Right cardiac atrium (tissue), 5 donors: ENCODE data around the gene CLEC18B. TPM values are rescaled to one million over a fixed set of nuclear protein-coding genes. Genes with fewer than 3 reads are reported as not detected.
"Not testable (repeated sequence)": the region's sequence is repeated elsewhere in the genome, so short reads cannot be mapped to it uniquely, and the experiment has no call there.

Experiments used
- ATAC-seq, 2 donors: fragments of 200-7000 bp; cut with Tn5 transposase; one replicate each; pipeline versions ENCODE4 v1.8.0 to v1.9.1; 2020; ENCODE audit warnings: moderate library complexity in 2 of 2, mild to moderate bottlenecking in 1 of 2
- DNase-seq, 3 donors: peaks; one replicate each; pipeline ENCODE4 v3.0.0-alpha.2; 2020
- H3K27ac ChIP-seq: one replicate; pipeline ENCODE4 v1.5.1; 2013; ENCODE audit warnings: mild to moderate bottlenecking, low read length, control low read depth, moderate library complexity
- H3K27me3 ChIP-seq: one replicate; pipeline ENCODE4 v1.6.1; 2013; ENCODE audit not compliant: control insufficient read depth, insufficient read depth
- H3K4me1 ChIP-seq: one replicate; pipeline ENCODE4 v1.6.1; 2013; ENCODE audit warnings: low read length; ENCODE audit not compliant: control insufficient read depth, insufficient read depth
- H3K4me3 ChIP-seq: one replicate; pipeline ENCODE4 v1.5.1; 2013; ENCODE audit warnings: low read length, control low read depth
- H3K9me3 ChIP-seq: one replicate; pipeline ENCODE4 v1.6.1; 2013; ENCODE audit warnings: low read length; ENCODE audit not compliant: control insufficient read depth
- WGBS: extraction: QIAGEN DNeasy Blood & Tissue Kit; methylation state at CpG from one replicate; pipeline ENCODE4 v1.1.7; 2013; 5-methylcytosine and 5-hydroxymethylcytosine counted together
- intact Hi-C, 4 donors: fragments of 100-400 bp; cut with DNase I; formaldehyde crosslinking; loops; one replicate each; pipeline versions ENCODE4 v1.11.0 to v1.14.0; 2022 to 2023
- polyA plus RNA-seq: library from polyadenylated mRNA; stranded (reverse); fragments of 200-250 nt; gene quantifications from one replicate; pipeline ENCODE4 v1.2.3, GENCODE V29; 2013
- total RNA-seq, 4 donors: library from RNA; stranded (reverse); fragmentation: NEBNext Ultra II Directional; extraction: Animal tissue kit (Norgen Biotek cat#: 25700); gene quantifications; one replicate each; pipeline ENCODE4 v1.2.1, GENCODE V29; 2021
- donor health status: healthy with polysubstance abuse.
- donor health status: DM: no; HTN: yes; CAD: no.
- donor health status: DM: no; HTN: no; CAD: no.
- donor health status: DM: no; HTN: yes; CAD: no; lungs with severe emphysema.
- donor health status: DM: yes; HTN: yes; CAD: no.

Gene CLEC18B
- total and polyA plus RNA-seq, 5 donors = 0.11 to 0.31 (median 0.24) TPM; not detected in 2

DNA sequence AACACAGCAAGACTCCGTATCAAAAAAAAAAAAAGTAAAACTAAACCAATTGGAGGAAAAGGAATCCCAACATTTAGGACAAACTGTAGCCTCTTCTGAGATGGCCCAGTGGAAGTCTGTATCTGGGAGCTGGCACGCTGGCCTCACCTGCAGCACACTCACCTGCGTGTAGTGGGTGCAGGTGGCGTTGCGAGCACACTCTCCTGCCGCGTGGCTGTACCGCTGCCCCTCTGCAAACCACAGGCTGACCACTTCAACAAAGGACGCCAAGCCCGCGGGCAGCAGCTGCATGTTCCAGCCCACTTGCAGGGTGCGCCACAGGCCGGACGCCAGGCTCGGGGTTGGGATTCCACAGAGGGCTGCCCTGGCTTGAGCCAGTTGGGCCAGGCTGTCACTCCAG, 3.4 kb downstream of the CLEC18B start:
- WGBS = 96% methylated on average over 11 of the region's 15 CpGs
- intact Hi-C loops = not testable (repeated sequence)

DNA sequence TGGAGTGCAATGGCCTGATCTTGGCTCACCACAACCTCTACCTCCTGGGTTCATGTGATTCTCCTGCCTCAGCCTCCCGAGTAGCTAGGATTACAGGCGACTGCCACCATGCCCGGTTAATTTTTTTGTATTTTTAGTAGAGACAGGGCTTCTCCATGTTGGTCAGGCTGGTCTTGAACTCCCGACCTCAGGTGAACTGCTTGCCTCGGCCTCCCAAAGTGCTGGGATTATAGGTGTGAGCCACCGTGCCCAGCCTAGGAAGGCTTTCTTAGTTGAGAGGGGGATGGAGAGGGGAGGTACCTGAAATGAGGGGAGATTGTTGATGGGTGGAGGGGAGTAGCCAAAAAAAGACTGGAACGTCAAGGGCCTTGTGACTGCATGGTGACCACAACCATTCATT, 7.4 kb downstream of the CLEC18B start:
- H3K4me3 ChIP-seq, ATAC-seq, H3K4me1 ChIP-seq, H3K9me3 ChIP-seq, H3K27me3 ChIP-seq, intact Hi-C loops, H3K27ac ChIP-seq: not testable (repeated sequence)
- 79% methylated on average over 7 of the region's 7 CpGs for WGBS
- DNase-seq = peak in 1 of 3 donors; percentile 8

More for the DNA sequence above, 3.4 kb downstream of the CLEC18B start:
- H3K9me3 ChIP-seq, H3K27ac ChIP-seq, H3K4me1 ChIP-seq, DNase-seq, H3K27me3 ChIP-seq, H3K4me3 ChIP-seq, ATAC-seq: not testable (repeated sequence)

DNA sequence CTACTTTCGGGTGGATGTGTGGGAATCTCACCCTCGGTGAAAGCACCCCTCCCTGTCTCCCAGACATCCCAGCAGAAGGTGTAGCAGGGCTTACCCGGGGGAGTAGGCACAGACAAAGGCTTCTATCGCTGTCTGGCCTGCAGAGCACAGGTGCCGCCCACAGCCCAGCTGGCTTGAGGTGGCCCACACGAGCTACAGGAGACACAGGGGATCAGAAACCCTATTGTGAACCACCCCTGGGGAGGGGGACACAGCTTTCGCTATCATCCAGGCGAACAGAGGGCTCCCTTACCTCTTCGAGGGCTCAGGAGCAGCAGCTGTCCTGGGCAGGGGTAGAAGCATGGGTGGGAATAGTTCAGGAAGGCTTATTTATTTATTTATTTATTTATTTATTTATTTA, 7.8 kb downstream of the CLEC18B start:
- intact Hi-C loops, H3K4me1 ChIP-seq, H3K4me3 ChIP-seq, ATAC-seq, H3K27me3 ChIP-seq, H3K27ac ChIP-seq, H3K9me3 ChIP-seq: not testable (repeated sequence)
- WGBS = 89% methylated on average over 9 of the region's 9 CpGs
- DNase-seq = peak in 1 of 3 donors; percentile 7

DNA sequence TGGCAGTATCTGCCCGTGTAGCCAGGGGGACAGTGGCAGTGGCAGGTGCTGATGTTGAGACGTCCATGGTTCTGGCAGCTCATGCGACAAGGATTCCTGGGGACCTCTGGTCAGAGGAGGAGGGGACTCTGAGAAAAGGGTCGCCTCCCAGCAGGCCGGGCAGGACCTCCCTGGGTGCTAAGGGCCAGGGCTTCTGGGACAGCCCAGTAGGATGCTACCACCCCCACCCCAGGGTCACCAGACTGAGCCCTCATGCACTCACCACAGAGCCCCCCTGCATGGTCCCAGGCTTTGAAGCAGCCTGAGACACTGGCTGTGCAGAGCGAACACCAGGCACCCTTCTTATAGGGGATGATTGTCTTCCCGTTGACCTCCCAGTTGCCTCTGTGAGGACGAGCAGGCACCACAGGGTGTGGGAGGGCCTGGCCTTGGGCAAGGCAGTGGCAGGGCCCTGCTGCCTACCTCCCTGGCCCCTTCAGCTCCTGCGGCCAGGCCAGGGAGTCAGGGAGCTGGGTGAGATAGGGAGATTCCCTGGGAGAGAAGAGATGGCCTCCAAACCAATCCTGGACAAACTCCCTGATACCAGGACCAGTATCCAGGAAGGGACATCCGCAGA, 8.4 kb downstream of the CLEC18B start:
- H3K27me3 ChIP-seq, H3K9me3 ChIP-seq, H3K4me1 ChIP-seq, H3K4me3 ChIP-seq, intact Hi-C loops, H3K27ac ChIP-seq: not testable (repeated sequence)
- ATAC-seq (peak in 1 of 2 donors; percentile 2), DNase-seq (peak in 1 of 3 donors; percentile 11)
- 71% methylated on average over 8 of the region's 10 CpGs for WGBS

DNA sequence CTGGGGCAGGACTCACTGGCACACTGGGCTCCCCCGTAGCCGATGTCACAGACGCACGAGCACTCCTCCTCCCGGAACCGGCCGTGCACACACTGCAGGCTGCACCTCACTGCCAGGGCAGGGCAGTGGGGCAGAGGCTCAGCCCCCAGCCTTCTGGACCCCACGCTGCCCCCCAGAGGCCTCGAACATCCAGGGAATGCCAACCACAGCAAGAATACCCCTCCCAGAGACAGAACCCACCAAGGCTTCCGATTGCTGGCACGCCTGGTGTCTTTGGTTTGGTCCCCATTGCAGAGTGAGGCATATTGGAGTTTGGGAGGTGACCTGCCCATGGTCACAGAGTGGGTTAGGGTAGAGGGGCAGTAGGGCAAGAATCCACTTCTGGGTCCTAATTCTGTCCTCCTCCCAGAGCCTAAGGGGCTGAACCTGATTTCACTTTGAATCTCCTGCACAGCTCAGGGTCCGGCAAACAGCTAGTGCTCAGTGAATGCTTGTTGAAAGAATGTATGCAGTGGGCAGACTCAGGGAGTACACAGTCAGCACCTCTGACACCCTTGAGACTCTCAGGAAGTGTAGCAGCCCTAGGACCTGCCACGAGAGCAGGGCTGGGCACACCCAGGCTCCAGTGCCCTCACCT, 9.0 kb downstream of the CLEC18B start:
- DNase-seq, intact Hi-C loops, H3K4me3 ChIP-seq, H3K27me3 ChIP-seq, H3K27ac ChIP-seq, H3K4me1 ChIP-seq, ATAC-seq, H3K9me3 ChIP-seq: not testable (repeated sequence)
- WGBS = 67% methylated on average over 5 of the region's 13 CpGs

DNA sequence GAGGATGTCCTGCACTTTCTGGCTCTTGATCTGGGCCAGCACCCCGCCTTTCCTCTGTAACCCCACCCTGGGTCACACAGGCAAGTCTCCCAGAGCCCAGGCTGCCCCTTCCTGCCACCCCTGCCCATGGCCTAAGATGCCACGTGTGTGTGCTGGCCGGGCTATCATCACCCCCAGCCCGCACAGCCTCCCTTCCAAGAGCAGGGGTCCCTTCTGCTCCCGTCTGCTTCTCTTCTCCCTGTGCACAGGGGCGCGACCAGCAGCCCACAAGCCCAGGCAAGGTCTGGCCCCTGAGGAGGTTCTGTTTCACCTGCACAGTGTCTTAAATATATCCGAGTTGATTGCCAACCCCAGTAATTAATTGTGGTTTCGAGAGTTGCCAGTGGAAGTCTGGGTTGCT, 10.3 kb downstream of the CLEC18B start:
- peak in 1 of 3 donors; percentile 3 for DNase-seq
- intact Hi-C loops, H3K27me3 ChIP-seq, H3K9me3 ChIP-seq, H3K4me1 ChIP-seq, H3K27ac ChIP-seq, ATAC-seq, H3K4me3 ChIP-seq: not testable (repeated sequence)
- WGBS = 91% methylated on average over 8 of the region's 9 CpGs

DNA sequence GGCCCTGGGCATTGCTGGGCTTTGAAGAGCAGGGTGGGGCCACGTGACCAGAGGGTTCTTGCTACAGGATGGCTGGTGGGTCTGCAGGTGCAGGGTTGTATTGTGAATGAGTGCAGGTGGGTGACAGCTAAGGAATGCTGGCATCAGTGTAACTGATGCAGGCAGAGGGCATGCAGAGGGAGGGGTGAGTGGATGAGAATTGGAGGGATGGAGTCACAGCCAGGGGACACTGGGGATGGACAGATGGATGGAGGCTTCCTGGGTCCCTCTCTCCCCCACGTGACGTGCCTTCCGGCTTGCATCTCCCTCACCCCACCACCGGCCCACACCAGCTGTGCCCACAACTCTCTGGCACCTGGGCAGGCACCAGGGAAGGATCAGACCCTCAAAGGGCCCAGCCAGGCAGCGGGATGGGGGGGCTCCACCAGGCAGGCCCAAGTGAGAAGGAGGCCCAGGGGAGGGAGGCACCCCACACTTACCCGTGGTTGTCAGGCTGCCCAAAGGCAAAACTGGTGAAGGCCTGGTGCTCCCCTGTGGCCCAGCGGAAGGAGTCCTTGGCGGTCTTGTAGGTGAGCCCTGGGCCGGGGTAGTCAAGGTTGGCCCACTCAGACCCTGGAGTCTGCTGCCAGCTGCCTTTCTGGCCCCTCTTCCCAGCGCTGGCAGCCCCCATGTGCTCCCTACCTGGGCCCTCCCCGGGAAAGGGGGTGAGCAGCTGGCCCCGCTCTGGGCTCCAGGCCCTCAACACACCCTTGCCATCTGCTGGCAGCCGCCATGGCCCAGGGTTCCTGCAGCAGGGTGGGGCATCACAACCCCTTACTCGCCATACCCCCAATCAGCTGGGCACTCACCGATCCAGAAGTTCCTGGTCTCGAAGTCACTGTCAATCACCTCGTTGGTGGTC, 11.0 kb downstream of the CLEC18B start:
- H3K4me1 ChIP-seq, intact Hi-C loops, H3K4me3 ChIP-seq, H3K27ac ChIP-seq, H3K9me3 ChIP-seq, ATAC-seq, H3K27me3 ChIP-seq: not testable (repeated sequence)
- 82% methylated on average over 9 of the region's 18 CpGs for WGBS
- DNase-seq = peak in 2 of 3 donors; percentile 10 to 61

DNA sequence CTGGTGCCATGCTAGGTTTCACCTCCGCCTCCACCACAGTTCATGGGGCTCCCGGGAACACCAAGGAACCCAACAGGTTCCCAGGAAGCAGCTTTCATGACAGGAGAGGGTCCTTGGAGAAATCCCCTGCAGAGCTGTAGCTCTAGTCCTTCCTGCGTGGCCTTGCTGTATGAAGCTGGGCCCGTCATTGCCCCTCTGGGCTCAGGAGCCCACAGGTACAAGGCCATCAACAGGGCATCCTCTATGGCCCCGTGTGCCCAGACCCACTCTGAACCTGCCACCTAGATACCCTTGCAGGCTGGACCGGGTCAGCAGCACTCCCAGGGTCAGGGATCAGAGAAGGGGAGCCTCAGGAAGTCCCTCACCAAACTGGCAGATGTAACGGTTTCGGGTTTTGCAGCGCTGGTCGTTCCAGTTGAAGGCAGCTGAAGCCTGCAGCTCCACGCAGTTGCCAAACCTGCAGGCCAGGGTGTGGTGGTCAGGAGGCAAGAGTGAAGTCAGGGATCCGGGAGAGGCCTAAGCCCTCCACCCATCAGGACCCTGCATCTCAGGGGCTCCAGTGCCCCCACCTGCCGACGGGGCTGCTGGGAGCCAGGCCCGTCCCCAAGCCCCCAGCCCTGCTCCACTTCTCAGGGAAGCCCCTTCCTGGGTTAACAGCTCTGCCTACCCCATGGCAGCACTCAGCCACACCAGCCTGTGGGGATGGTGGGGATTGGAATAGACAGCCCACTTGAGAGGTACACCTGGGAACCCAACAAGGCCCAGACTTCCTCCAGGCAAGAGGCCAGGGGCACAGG, 11.9 kb downstream of the CLEC18B start:
- H3K4me3 ChIP-seq, H3K4me1 ChIP-seq, intact Hi-C loops, H3K9me3 ChIP-seq, H3K27me3 ChIP-seq, ATAC-seq, H3K27ac ChIP-seq: not testable (repeated sequence)
- 92% methylated on average over 13 of the region's 15 CpGs for WGBS
- peak in 2 of 3 donors; percentile 14 to 43 for DNase-seq

DNA sequence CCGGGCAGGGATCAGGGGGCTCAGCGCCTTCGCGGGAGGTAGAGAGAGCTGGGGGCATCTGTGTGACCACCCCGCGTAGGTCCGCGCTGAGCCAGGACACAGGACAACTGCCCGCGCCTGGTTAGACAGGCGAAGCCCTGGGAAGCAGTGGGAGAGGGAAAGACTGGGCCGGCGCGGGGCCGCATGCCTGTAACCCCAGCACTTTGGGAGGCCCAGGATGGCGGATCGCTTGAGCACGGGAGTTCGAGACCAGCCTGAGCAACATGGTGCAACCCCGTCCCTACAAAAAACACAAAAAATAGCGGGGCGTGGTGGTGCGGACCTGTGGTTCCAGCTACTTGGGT, 13.9 kb downstream of the CLEC18B start:
- DNase-seq = peak; percentile 66 to 72 (median 67)
- WGBS = 16% methylated on average over 15 of the region's 23 CpGs
- H3K4me1 ChIP-seq, H3K9me3 ChIP-seq, H3K27me3 ChIP-seq, intact Hi-C loops: not testable (repeated sequence)
- Histone ChIP-seq H3K4me3 (peak overlapping the region; percentile 20), H3K27ac (peak overlapping the region; percentile 45)
- ATAC-seq = peak; percentile 34 to 58

DNA sequence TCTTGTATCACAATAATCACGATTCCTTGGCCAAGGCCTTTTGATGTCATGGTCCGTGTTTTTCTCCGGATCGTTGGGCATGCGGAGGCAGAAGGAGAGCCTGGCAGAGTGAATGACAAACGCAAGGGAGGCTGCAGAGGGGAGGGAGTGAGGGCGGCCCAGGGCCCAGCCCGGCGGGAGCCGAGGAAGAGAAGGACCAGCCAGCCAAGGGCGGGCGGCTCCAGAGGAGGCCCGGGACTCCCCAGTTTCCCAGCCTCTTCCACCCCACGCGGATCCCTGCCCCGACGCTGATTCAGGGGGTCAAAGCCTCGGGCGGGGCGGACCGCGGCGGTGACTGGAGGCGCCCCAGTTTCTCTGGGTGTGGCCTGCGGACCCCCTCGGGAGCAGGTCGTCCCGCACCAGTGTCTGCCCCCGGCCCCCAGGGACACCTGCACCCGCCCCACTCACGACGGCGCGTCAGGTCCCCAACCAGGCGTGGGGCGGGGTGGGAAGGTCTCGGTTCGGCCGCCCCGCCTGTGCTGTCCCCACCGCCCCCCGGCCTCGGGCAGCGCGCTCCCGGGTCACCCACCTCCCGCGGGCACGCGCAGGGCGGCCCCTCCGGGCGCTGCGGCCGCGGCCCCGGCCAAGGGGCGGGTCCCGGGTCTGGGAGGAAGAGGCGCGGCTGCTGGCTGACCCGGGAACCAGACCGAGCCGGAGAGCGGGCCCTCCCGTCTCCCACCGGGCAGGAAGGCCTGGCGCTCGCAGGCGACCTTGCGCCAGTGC, 14.5 kb downstream of the CLEC18B start:
- WGBS = 2% methylated on average over 23 of the region's 71 CpGs
- peak overlapping the region; percentile 20 for H3K4me3 ChIP-seq
- H3K27ac ChIP-seq, H3K4me1 ChIP-seq, H3K9me3 ChIP-seq, intact Hi-C loops, H3K27me3 ChIP-seq: not testable (repeated sequence)
- ATAC-seq (peak; percentile 93 to 95), DNase-seq (peak; percentile 68 to 86 (median 83))
